HG03469 (cell line): Measurements from ENCODE around the gene BOC.

ENCODE experiments used
- ATAC-seq: cut with Tn5 transposase; IDR thresholded peaks from one replicate; pipeline ENCODE4 v1.9.1; 2021; ENCODE audit warnings: mild to moderate bottlenecking, moderate library complexity, moderate number of reproducible peaks; ENCODE audit not compliant: unreplicated experiment

BOC gene

GRCh38 chr3:113249111-113249510, 37.8 kb downstream of the BOC start:
- ATAC-seq = no peak

DNA sequence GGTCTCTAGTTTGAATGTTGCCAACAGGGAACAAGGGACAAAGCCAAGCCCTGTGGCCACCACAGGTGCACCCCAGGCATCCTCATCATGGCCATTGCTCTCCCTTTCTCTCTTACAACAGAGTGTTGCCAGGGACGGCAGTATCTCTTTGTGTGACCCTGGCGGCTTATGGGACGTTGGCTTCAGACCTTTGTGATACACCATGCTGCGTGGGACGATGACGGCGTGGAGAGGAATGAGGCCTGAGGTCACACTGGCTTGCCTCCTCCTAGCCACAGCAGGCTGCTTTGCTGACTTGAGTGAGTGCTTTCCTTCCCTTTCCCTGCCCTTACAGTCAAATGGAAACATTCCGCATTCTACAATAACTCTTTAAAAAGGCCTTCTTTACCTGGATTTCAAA, 38.2 kb downstream of the BOC start:
- ATAC-seq = no peak

GRCh38 chr3:113250566-113250965, 39.2 kb downstream of the BOC start:
- ATAC-seq = no peak

DNA sequence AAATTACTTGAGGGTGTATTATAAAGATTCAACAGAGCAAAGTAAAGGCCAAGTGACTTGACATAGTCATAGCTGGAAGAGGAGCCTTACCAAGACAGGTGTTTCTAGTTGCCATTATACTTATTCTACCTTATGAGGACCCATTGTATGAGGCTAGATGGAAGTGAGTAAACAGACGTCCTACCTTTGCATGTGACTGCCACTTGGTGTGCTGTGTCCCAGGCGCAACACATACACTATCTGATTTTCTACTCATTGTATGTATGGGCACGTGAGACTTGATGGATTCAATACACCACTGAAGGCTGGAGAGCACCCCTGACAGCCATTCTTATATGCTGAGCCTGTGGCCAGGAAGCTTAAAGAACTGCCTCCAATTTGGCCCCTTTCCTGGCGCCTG, 40.5 kb downstream of the BOC start:
- ATAC-seq = no peak

DNA sequence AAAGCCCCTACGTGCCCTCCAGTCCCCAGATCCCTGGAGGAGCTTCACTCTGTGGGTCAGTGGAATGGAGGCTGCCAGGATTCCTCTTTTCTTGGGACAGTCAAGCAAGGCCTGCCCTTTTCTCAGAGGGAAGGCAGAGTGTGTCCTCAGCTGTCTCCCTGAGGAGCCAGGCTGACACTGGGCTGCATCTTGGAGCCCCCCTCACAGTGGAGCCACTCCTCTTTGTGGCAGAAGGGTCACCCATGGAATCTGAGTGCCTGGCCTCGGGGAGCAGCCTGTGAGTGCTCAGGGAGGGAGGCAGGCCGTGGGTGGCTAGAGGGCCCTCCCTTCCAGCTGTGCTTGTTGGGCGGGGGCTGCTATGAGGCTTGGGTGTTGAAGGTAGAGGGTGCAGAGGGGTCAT, 41.2 kb downstream of the BOC start:
- ATAC-seq = no peak

GRCh38 chr3:113253702-113254101, 42.3 kb downstream of the BOC start:
- ATAC-seq = no peak

- ATAC-seq = no peak
Measured at GRCh38 chr3:113254171-113254947, 43.0 kb downstream of the BOC start.

- no peak for ATAC-seq
Measured at GRCh38 chr3:113255100-113255853, 43.9 kb downstream of the BOC start.

DNA sequence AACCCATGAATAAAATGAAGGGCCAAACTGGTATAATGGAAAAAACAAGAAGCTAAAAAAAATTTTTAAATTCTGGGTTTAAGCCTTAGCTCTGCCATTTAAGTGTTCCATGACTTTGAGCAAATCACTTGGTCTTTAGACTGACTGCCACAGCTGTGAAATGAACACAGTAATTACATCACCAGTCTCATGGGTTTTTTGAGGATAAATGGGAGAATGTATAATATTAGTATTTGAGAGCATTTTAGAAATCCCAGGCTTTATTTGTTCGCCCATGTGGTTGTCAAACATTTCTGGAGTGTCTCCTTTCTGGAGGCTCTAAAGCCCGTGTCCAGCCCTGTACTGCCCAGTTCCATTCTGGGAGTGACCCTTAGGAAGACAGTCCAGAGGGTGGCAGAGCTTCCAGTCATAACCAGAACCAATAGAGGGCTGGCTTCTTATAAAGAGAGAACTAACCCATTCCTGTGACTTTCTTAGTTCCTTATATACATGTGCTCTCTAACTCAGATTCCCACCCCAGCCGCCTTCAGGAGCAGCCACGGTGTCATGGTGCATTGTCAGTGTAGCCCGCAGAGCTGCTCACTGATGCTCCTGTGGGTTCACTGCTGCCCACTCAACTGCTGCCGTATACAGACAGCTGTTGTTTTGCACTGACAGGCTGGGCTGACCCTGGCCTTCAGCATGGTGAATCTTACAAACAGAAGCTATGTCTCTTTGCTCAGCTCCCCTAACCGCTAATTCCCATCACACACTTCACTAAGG, 44.7 kb downstream of the BOC start:
- no peak for ATAC-seq

DNA sequence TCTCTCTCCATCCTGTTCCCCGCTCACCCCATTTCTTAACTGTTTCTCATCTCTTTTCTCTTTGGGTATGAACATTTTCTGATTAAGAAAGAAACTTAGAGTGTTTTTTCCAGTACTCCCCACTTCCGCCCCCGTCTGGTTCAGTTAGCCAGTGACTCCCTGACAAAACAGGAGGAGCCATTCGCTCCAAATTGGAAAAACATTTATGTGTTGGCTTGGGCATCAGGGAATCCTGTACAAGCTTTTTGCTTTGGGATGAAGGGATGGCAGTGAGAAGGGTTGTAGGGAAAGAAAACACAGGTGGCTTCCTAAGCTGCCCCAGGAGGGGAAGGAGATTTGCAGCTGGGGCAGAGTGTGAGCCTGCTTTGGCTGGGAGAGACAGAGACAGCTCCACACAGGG, 47.0 kb downstream of the BOC start:
- no peak for ATAC-seq

- ATAC-seq = no peak
Measured at GRCh38 chr3:113259196-113259595, 47.8 kb downstream of the BOC start.

GRCh38 chr3:113261063-113261625, 49.8 kb downstream of the BOC start:
- ATAC-seq = no peak

DNA sequence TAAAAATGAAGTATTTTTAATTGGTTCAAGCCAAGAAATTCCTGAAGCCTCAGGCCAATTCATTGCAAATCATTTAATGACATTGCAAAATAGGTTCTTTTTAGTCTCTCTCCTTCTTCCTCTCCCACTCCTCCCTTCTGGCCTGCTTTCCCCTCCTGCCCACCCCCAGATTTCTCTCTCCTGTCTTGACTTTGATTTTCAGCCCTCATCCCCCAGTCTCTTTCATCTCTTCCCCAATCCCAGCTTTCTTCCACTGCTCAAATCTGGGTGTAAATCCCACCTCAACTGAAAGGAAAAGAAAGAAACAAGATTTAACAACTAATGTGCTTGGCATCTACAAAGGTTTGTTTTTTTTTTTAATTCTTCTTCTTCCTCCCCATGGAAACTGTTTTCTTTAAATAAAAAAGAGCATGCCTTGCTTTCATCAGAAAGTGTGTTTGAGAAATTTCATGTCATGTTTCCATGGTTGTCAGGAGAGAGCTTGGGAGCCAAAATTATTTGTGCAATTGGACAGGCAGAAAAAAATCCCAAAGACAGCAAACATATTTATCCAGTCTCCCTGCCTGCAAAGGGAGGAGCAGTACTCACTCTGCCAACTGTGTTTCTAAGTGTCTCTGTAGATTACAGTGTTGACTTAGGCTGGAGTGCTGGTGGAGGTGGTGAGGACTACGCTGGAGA, 50.4 kb downstream of the BOC start:
- ATAC-seq = no peak

- ATAC-seq = no peak
Measured at GRCh38 chr3:113262304-113262665, 50.9 kb downstream of the BOC start.

GRCh38 chr3:113263020-113263419, 51.7 kb downstream of the BOC start:
- ATAC-seq = no peak

DNA sequence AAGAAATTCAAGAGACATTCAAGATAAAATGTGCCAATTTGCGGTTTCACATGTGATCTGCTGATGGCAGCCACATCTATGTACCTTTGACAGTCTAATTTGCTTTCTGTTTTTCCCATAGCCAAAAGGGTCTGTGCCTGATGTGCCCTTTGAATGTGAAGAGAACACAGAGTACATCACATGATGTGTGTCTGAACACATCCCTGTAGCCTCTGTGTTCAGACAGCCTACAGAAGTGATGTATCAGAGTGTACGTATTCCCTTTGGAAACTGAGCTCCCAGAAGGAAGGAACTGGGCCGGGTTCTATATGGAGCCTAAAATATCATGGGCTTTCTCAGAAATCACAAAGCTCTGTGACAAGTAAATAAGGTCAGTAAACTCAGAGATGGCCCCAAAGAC, 52.4 kb downstream of the BOC start:
- ATAC-seq = no peak

GRCh38 chr3:113264283-113265131, 53.1 kb downstream of the BOC start:
- no peak for ATAC-seq

- no peak for ATAC-seq
Measured at GRCh38 chr3:113265231-113265630, 53.9 kb downstream of the BOC start.

DNA sequence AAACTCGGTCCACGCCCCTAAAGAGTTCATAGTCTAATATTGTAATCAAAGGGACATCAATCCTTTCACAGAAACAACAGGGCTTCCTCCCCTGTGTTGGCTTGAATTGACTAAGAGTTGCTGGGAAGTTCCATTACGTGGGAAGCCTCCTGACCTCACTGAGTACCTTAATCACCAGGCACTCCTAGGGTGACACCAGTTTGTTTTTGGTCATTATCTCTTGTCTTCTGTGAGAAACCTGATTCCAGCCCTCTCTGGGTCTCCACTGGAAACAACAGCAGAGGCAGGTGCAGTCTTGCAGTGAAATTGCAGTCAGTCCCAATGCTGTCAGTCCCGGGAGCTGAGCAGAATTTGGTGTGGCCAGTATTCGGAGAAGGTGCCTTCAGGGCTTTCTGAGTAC, 55.4 kb downstream of the BOC start:
- no peak for ATAC-seq

GRCh38 chr3:113268311-113268710, 57.0 kb downstream of the BOC start:
- ATAC-seq = no peak
